Nephron (organoid): ENCODE data around the gene DNMT3A.

Experiments used
- H3K27ac Mint-ChIP-seq, 3 experiments: 2 replicates each; pipeline ENCODE4 v1.8.0; 2020; ENCODE audit warnings: mixed read lengths in 3 of 3, mild to moderate bottlenecking in 2 of 3, moderate library complexity in 1 of 3
- H3K27me3 Mint-ChIP-seq: 2 replicates; pipeline ENCODE4 v1.8.0; 2021; ENCODE audit warnings: low read depth, mild to moderate bottlenecking, moderate library complexity, mixed read lengths
- H3K36me3 Mint-ChIP-seq: 2 replicates; pipeline ENCODE4 v1.8.0; 2020; ENCODE audit warnings: low read depth, mixed read lengths
- H3K4me1 Mint-ChIP-seq: 2 replicates; pipeline ENCODE4 v1.8.0; 2020; ENCODE audit warnings: mixed read lengths
- H3K4me3 Mint-ChIP-seq, 3 experiments: 2 replicates each; pipeline ENCODE4 v1.8.0; 2020; ENCODE audit warnings: mild to moderate bottlenecking in 3 of 3, mixed read lengths in 3 of 3, moderate library complexity in 2 of 3
- H3K9me3 Mint-ChIP-seq: 2 replicates; pipeline ENCODE4 v1.8.0; 2020; ENCODE audit warnings: mixed read lengths
- TF ChIP-seq, protein P1 (sequence below), 3 experiments: fragments of 200-600 bp; sonication (generic); IDR thresholded peaks; one replicate each; pipeline ENCODE4 v1.5.0; 2021; ENCODE audit warnings: antibody characterized with exemption in 3 of 3; ENCODE audit not compliant: unreplicated experiment in 3 of 3

DNMT3A gene

DNA sequence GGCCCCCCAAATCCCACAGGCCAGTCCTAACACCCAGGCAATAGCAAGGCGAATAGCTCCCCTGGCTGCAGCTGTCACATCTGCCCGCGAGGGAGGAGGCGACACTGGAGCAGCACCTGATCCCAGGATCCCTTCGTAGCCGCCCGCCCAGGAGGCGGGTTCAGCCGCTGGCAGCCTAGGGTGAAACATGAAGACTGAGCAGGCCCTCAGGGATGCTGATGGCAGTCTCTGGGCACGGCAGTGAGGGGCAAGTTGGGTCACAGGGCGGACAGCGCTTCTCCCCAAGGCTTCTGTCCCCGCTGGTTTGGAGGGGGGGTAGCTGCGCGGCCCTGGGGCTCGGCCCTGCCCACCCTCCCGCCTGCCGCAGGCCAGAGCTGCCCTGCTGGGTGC lies 1.9 kb downstream of the DNMT3A start:
- Mint-ChIP-seq H3K36me3 (no peaks in the 10 kb centered on the region), H3K9me3 (no peaks in the 10 kb centered on the region), H3K4me1 (peaks cover 44% of the 10 kb centered on the region), H3K27ac (peak overlapping the region; percentile 84 to 89 (median 87)), H3K4me3 (peak overlapping the region; percentile 84 to 92 (median 92)), H3K27me3 (no peaks in the 10 kb centered on the region)
- TF ChIP-seq, protein P1, sequence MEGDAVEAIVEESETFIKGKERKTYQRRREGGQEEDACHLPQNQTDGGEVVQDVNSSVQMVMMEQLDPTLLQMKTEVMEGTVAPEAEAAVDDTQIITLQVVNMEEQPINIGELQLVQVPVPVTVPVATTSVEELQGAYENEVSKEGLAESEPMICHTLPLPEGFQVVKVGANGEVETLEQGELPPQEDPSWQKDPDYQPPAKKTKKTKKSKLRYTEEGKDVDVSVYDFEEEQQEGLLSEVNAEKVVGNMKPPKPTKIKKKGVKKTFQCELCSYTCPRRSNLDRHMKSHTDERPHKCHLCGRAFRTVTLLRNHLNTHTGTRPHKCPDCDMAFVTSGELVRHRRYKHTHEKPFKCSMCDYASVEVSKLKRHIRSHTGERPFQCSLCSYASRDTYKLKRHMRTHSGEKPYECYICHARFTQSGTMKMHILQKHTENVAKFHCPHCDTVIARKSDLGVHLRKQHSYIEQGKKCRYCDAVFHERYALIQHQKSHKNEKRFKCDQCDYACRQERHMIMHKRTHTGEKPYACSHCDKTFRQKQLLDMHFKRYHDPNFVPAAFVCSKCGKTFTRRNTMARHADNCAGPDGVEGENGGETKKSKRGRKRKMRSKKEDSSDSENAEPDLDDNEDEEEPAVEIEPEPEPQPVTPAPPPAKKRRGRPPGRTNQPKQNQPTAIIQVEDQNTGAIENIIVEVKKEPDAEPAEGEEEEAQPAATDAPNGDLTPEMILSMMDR (IDR thresholded peaks at IDR 0.05; ENCODE audit: unreplicated experiment in 3 of 3), result no peak

DNA sequence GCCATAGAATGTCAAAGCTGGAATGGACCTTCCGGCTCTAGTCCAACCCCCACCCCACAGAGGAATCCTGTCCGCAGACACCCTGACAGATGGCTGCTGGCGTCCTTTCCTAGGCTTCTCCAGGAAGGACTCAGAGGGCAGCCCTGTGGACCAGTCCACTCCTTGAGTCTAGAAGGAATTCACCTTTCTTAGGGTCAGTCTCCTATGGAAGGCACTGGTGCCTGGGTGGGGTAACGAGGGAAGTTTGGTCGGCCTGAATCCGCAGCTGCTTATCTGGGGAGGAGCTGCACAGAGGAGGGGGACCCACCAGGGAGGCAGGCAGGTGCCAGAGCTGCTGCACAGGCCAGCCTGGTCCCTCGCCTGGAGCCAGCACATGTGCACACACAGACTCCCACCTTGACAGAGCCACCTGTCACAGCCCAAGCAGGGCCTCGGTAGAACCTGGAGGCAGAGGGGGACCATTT lies 2.5 kb downstream of the DNMT3A start:
- Mint-ChIP-seq H3K27ac (peak overlapping the region; percentile 84 to 89 (median 87)), H3K4me3 (peak overlapping the region; percentile 84 to 92 (median 92)), H3K36me3 (no peaks in the 10 kb centered on the region), H3K27me3 (no peaks in the 10 kb centered on the region), H3K9me3 (no peaks in the 10 kb centered on the region), H3K4me1 (peaks cover 49% of the 10 kb centered on the region)
- TF ChIP-seq, protein P1 (IDR thresholded peaks at IDR 0.05; ENCODE audit: unreplicated experiment in 3 of 3), result no peak

DNA sequence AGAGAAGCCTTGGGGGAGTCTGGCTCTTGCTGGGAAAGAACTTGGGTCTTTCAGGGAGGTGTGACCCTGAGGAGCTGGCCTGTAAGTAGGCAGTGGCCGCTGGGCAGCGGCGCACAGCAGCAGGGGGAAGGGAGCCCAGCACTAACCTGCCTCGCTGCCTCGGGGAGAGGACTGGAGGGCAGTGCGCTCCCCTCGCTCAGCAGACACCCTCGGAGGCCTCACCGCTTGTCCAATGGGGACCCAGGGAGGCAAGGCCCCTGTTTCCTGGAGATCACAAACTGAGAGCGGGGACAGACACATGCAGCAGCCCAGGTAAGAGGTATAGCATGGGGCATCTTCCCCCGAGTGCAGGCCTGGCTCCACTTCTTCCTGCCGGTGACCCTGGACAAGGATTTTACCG lies 3.3 kb downstream of the DNMT3A start:
- H3K4me1 Mint-ChIP-seq, result peaks cover 49% of the 10 kb centered on the region
- no peaks in the 10 kb centered on the region for H3K36me3 Mint-ChIP-seq
- TF ChIP-seq, protein P1 (IDR thresholded peaks at IDR 0.05; ENCODE audit: unreplicated experiment in 3 of 3), result no peak
- H3K27me3 Mint-ChIP-seq, result no peaks in the 10 kb centered on the region
- peak overlapping the region; percentile 84 to 92 (median 92) for H3K4me3 Mint-ChIP-seq
- H3K9me3 Mint-ChIP-seq, result no peaks in the 10 kb centered on the region
- H3K27ac Mint-ChIP-seq, result peak overlapping the region; percentile 84 to 89 (median 87)

DNA sequence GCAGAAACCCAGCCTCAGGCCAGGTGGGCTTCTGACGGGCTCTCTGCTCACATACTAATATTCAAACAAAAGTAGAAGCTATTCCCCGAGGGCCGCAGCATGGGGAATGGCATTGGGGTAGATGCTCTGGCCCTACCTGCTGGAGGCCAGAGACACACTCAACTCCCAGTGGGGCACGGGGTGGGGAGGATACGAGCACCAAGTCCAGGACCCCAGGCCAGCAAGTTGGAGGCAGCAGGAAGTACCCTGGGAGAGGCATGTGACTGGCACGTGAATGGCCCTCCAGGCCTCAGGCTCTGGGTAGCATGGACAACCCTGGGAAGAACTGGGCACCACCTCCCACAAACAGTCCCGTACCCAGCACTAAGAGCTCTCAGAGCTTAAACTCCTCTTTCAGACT lies 3.8 kb downstream of the DNMT3A start:
- Mint-ChIP-seq H3K36me3 (no peaks in the 10 kb centered on the region), H3K4me3 (peak overlapping the region; percentile 3 to 54 (median 52)), H3K27me3 (no peaks in the 10 kb centered on the region), H3K27ac (peak overlapping the region in 2 of 3 experiments; percentile 25 to 80), H3K9me3 (no peaks in the 10 kb centered on the region), H3K4me1 (peaks cover 51% of the 10 kb centered on the region)
- TF ChIP-seq, protein P1 (IDR thresholded peaks at IDR 0.05; ENCODE audit: unreplicated experiment in 3 of 3), result no peak

DNA sequence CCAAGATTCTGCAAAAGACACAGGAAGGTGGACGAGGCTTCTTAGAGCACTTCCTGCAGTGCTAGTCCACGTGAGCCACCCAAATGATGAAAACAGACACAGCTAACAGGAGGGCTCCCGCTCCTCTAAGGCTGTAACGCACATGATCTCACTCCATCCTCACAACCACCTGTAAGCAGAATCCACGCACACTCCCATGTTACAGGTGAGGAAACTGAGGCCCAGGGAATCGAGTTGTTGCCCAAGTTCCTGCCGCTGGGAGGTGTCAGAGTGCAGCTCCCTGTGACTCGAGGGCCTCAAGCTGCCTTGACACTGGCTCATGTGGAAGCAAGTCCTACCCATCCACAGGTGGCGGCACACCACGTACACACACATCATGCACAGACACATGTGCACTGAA lies 4.4 kb downstream of the DNMT3A start:
- Mint-ChIP-seq H3K36me3 (no peaks in the 10 kb centered on the region), H3K4me1 (peaks cover 56% of the 10 kb centered on the region), H3K9me3 (no peaks in the 10 kb centered on the region), H3K27me3 (no peaks in the 10 kb centered on the region), H3K4me3 (peak overlapping the region; percentile 3 to 52 (median 46)), H3K27ac (peak overlapping the region in 2 of 3 experiments; percentile 25 to 80)
- TF ChIP-seq, protein P1 (IDR thresholded peaks at IDR 0.05; ENCODE audit: unreplicated experiment in 3 of 3), result no peak

DNA sequence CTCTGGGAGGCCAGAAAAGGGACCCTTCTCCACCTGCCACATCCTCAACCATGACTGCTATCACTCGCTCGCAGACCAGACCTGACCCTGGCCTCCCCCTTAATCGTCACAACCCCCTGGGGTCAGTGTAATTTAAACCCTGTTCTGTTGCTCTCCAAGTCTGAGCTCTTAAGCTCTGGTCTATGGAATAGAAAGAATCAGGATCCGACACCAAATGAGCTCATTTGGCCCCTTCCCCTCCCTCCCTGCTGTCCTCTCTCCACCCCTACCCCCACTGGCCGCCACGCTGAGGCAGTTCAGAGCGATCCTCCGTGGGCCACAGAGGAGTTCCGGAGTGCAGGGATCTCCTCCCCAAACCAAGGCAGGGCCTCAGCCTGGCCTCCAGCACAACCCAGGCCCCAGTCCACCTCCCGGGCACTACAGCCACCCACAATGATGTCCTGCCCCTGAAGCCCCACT lies 5.3 kb downstream of the DNMT3A start:
- peak overlapping the region; percentile 64 to 80 (median 68) for H3K27ac Mint-ChIP-seq
- H3K4me3 Mint-ChIP-seq, result peak overlapping the region in 1 of 3 experiments; percentile 55
- TF ChIP-seq, protein P1 (IDR thresholded peaks at IDR 0.05; ENCODE audit: unreplicated experiment in 3 of 3), result no peak
- H3K27me3 Mint-ChIP-seq, result no peaks in the 10 kb centered on the region
- no peaks in the 10 kb centered on the region for H3K36me3 Mint-ChIP-seq
- H3K4me1 Mint-ChIP-seq, result peaks cover 65% of the 10 kb centered on the region
- no peaks in the 10 kb centered on the region for H3K9me3 Mint-ChIP-seq
